ENCODE measurements around the gene LRRTM1.

The LRRTM1 gene

DNA sequence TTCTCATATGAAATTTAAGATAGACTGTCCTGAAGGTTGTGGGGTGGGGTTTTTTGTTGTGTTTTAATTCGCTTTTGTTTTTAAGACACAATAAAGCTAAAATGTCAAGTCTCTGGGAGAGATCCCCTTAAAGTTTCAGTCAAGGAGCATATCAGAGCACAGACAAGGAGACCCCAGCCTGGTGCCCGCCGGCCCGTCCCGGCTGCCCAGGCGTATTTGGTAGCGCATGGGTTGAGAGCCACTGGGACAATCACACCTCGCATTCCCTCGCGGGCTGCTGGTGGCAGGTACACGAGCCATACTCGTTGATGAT is 2.6 kb downstream of the LRRTM1 start:
- DNase-seq = no peak

DNA sequence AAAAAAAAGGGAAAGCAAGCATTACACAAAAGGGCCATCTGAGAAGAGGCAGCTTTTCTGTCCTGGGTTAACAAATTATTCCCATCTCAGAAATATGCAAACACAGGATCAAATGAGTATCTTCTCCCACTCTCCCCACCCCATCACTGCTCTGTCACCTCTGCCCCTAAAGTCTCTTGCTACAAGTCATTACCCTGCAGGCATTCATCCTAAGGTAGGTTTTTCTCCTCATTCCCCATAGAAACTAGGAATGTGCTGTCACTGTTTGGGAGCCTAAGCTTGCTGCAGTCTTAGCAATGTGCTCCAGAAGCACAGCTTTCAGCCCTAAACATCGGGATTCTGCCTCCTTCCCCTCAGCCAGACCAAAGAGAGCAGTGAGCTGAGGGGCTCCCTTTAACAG is 3.6 kb downstream of the LRRTM1 start:
- no peak for DNase-seq

DNA sequence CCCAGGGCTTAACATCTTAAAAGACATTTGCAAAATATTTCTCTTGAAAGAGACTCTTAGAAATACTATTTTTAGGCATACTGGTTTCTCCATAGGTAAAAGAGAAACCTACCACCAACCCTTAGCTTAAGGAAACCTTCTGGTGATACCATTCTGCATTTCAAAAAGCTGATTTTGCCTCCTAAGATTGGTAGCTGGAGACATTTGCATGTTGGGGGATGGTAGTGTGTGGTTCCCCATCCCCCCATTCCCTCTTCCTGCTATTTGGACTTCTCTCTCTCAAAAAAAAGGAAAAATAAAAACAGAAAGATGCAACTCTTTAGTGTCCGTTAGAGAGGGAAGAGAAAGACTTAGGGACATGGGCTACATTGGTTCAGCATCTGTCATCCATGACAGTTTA is 4.2 kb downstream of the LRRTM1 start:
- DNase-seq = no peak

DNA sequence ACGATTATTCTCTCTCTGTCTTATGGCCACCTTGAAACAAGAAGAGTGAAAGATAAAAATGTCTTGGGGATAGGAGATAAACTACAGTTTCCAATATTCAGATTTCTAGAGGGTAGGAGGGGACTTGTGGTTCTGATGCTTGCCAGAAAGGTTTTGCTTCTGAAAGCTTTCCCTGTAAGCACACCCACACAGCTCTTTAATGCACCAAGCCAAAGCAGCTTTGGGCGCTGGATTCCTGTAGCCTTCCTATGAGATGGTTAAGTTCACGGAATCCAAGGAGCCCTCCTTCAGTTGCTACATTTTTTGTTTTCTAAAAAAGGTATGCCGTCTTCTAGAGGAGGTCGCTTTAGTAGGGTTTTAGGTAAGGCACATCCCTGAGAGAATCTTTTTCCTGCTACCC is 4.9 kb downstream of the LRRTM1 start:
- no peak for DNase-seq

DNA sequence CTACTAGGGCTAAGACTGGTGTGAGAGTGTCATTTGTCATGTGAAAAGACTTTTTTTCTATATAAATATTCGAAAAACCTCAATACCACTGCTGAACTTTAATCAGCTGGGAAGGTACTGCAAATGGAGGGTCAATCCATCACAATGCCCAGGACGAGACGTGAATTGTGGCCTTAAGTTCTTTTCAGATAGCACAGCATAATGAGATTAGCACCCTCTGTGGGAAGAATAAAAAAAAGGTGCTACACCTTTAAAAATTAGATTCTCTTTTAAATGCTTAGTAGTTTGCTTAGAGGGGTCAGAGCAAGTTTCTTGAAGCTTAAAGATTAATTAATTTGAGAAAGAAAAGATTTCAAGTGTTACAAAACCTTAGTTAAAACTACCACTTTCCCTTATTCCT is 5.6 kb downstream of the LRRTM1 start:
- DNase-seq = no peak

DNA sequence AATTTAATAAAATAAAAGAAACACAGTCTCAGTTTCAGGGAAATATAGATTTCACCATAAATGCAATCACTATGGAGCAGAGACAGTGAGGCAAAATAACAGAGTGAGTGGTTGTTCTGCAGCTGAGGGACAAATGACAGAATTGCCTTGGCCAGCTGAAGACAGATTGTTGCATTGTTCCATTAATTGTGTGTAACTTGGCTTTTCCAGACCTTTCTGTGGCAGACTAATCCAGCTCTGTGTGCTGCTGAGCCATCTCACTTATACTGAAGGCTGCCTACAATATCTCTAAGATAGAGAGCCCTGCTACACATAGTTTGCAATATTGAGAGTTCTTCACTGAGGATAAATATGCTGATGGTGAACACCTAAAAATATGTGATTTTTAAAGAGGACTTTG is 11.5 kb downstream of the LRRTM1 start:
- no peak for DNase-seq

DNA sequence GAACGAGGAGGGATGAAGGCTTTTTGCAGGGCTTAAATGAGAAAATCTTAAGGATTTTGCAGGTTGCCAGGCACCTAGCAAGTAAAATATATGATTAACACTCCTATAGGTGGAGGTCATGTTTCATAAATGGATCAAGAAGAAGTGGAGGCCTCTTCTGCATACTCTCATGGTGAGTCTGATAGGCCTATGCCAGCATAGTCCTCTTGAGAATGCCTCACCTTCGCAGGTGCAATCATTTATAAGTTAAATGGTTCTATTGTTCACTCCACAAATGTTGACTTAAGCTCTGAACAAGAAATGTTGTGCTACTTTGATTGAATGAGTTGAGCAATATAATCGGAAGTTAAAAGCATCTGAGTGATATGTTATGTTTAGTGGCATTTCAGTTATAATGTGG is 12.1 kb downstream of the LRRTM1 start:
- no peak for DNase-seq

DNA sequence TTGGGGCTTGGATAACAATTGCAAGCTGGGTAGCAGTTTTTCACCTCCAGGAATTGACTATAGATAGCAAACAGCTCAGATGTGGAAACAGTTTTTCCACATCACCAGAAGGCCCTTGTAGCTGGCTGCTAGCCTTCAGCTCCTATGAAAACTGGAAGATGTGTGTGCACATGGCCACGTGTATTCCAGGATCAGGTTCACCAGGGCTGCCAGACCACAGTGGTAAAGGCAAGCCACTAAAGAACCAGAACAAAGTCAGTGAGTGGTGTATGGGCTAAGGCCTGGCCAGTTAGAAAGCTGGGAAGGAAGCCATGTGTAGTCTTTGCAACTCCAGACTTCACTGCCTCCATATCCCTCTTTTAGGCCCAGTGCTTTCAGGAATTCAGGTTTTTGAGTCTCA is 12.9 kb downstream of the LRRTM1 start:
- no peak for DNase-seq

DNA sequence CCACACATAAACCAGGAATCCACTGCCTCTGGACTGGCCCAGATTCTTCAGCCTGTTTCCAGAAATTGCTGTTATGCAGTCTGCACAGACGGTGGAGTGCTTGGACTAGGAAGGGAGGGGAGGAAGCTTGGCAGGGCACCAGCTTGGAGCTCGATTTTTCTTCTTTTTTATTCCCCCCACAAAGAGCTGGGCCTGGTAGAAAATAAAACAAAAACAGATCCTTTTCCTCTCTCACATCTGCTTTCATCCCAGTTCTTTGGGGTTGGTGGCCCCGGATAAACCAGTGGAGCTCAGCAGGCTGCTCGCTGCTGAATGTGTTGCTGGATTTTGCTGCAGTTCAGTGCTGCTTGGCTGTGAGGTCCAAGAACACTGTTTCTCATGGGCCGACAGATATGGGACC is 16.0 kb downstream of the LRRTM1 start:
- DNase-seq = no peak

DNA sequence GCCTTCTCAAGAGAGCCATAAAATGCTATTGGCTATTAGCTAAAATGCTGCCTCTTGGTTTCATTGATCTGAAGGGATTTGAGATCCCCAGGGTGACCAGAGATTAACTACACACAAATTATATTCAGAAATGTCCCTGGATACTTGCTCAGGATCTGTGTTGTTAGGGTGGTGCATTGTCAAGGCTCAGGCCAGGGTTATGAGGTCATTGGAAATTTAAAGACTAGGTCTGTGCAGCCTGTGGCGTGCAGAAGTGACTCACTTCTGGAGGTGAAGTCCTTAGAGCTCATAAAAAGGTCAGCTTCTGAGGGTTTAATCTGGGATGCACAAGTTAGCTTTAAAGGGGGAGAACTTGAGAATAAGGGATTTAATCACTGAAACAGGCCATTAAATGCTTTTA is 23.5 kb downstream of the LRRTM1 start:
- peak; percentile 58 for DNase-seq

DNA sequence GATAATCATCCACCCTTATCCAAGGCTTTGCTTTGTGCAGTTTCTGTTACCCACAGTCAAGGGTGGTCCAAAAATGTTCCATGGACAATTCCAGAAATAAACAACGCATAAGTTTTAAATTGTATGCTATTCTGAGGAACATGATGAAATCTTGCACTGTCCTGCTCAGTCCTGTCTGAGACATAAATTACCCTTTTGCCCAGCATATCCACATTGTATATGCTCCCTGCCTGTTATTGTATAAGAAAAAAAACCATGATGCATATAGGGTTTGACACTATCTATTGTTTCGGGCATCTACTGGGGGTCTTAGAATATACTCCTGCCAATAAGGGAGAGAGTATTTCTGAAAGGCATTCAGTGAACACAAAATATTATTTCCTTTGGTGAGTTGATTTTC is 24.0 kb downstream of the LRRTM1 start:
- DNase-seq = no peak

DNA sequence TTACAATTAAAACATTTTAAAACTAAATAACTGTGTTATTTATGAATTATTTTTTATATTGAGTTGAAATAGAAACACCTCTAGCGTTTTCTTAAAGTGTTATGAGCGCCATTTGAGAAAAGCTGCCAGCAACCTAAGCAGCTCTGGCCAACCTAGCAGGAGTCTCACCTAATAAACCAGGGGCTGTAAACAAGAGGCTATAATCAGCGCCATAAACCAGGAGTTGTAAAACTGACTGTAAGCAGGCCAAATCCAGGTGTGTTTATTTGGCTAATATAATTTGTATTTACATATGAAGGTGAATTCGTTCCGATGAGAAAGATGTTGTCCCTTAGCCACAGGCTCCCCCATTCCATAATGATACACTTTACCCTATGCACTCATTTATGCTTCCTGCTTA is 34.7 kb downstream of the LRRTM1 start:
- DNase-seq = no peak

DNA sequence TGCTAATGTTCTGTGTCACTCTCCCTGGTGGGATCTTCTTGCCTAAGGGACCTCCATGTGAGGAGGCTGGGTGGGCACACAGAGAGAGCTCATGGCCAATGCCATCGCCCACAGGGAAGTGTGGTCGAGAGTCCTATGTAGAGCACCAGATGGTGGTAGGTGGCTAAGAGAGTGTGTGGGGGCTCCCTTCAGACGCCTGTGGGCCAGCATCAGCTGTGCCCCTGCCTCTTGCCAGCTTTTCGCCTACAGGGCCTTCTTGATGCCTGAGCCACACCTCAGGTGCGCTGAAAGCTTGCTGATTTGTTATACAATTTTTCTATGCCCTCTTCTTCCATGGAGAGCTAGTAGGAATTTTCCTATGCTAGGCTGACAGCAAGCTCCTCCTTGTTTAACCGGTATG is 38.3 kb downstream of the LRRTM1 start:
- DNase-seq = no peak

DNA sequence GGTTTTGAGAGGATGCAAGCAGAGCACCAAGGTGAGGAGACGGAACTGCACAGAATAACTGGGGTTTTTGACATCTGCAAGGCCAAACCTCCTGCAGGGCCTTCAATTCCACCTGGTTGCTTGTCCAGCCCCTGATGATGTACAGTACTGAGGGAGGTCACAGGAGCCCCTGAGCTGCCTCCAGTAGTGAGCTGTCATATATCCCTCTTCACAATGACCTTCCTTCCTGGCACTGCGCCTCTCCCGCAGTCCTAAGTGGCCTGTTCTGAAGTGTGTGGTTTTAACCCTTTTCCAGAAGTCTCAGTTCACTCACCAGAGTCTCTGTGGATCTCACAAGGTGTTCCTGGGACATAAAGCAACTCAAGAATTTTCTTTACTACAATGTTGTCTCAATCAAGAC is 45.3 kb downstream of the LRRTM1 start:
- no peak for DNase-seq

DNA sequence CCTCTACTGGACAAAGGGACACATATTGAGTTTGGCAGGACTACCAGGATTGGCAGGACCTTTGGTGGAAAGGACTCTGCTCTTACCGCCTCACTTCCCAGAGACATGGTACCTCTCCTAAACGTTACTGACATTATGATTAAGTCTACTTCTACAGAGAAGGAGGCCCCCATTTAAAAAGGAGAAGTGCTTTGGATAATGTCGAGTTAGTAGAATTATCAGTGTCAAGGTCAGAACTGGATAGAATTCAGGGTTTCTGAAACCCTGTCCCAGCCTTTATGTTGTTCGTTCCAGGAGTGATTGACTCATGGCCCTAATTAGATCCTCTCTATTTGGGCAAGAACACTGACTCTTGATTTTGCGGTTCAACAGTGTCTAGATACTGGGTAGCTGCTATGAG is 45.8 kb downstream of the LRRTM1 start:
- no peak for DNase-seq

DNA sequence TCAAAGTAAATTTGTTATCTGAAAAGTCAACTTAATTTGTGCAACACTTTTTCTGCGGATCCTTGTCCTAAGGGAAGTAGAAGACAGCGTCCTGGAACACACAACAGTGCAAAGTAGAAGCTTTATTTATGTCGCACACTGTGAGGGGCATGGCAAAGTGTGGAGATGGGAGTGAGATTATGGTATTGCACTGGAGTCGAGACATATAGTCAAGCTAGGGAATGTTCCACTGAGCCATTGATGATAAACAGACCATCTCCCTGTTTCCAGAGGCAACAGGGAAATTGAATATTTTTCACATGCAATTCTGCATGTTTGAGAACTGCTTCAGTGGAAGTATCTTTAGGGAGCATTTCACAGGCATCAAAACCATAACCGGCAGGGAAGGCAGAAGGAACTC is 46.2 kb downstream of the LRRTM1 start:
- no peak for DNase-seq

DNA sequence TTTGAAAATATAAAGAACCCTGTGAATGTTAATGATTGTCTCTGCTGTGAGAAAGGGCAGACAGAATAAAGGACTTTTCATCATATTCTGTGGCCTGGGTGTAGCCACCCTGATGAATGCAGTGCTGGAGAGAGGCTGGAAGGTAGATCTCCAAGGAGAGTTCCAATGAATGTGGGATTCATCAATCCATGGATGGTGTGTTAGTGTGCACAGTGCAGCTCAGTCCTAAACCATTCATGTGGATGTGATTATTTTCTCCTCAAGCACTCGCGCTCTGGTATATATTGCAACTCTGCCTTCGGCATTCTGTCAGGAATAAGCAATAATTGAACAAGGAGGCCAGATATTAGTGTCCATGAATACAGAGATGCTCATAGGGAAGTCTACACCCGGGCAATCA is 47.1 kb downstream of the LRRTM1 start:
- no peak for DNase-seq

DNA sequence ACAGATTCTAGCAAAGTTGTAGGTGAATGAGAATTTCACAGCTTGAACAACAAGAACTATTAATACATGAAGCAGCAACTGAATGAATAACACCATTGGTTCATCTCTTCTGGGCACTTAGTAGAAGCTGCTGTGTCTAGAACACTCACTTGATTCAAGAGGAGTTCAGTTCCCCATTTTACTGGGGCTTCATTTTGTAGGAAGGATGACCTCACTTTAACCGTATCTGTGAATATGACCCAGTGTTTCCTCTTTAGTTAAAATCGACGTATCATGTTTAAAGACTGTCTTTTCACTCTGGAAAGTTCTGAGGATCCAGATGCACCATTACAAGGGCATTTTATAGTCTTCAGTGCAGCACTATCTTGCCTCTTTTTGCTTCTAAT is 47.8 kb downstream of the LRRTM1 start:
- no peak for DNase-seq

DNA sequence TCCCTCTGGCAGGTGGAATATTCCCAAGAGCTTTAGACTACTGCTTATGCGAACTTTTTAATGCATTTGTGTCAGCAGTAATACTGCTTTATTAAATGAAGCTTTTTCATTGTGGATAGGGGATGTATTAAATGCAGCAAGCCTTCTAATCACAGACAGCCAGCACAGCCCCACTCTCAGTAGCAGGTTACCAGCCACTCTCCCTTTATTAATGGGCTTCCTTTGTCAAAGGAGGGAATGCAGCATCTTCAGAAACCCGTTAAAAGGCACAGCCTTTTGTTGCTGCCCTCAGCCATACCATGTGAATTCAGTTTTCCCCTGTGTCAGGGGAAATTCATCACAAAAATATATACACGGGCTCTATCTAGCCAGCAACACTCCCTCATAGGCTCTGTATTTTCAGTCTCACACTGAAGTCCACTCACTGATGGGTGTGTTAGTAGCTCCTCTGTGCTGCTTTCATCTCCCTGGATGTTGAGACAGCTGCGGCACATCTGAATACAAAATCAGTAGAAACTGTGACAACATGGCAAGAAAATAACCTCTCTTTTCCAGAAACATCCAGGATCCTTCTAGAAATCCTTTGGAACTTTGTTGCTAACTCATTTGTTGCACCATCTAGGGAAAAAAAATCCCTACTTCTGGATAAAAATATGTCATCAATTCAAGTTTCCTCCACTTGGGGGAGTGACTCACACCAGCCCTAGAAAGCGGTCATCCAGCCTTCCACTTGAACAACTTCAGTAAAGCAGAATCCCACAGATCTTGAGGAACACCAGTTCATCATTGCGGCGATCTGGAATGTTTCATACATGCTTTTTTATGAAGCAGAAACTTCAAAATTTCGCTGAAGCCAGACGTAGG is 48.4 kb downstream of the LRRTM1 start:
- DNase-seq = no peak

DNA sequence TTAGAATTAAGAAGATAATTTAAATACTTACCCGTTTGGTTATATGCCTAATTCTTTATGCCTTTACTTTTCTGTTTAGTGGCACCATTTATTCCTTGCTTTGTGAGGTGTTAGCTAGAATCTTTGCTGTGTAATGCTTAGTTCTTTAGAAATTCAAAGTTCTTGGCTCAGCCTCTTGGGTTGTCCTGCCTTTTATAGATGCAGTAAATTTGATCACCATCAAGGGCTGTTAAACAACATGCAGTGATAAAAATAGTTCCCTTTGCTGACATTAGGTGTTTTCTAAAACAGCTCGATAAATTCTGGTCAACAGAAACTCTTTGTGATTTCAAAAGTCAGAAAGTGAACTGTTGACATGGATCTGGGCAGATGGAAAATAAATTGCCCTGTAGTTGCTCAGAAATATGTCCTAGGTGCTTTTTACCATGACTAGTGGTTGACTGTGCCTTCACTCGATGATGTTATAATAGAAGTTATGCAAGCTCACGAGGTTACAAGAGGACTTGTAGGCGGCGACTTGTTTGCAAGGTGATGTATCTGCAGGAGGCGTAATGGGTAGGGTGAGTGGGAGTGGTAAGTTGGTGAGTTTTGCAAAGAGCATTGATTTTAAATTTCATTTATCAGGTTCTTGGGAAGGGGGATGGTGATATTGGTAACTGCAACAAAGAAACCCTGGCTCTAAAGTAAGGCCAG is 52.1 kb downstream of the LRRTM1 start:
- DNase-seq = no peak
